Upper lobe of left lung (tissue), 4 donors: ENCODE results near the gene ZNF662.

Experiments used
- EP300 ChIP-seq, 4 donors: sonication (generic); formaldehyde crosslinking; IDR thresholded peaks; one replicate each; pipeline ENCODE4 v1.5.1; 2017; ENCODE audit warnings: antibody characterized with exemption in 4 of 4, control low read depth in 2 of 4
- POLR2A ChIP-seq, 4 donors: fragments of 450-650 bp; IDR thresholded peaks; one replicate each; pipeline ENCODE4 v1.5.1; 2016 to 2017; ENCODE audit warnings: antibody characterized with exemption in 4 of 4, mild to moderate bottlenecking in 2 of 4
- TF ChIP-seq, protein P1 (sequence below), 6 experiments: fragments of 450-650 bp in 4 of 6; fragments of 200-600 bp in 2 of 6; sonication (generic) in 2 of 6; IDR thresholded peaks; one replicate each; pipeline ENCODE4 v1.5.1; 2016 to 2019; ENCODE audit warnings: antibody characterized with exemption in 6 of 6

DNA sequence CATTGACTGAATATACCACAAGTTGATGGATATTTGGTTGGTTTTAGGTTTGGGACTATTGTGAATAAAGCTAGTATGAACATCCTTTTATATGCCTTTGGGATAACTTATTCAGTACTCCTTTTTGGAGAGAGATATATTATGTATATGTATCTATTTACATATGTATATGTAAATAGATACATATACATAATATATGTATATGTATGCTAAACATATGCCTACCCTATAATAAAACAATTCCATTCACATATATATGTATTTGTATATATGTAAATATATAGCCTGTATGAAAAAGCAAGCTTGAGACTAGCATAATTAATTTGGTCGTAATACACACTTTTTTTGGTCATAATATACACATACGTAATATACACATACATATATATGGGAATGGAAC is 57.3 kb downstream of the ZNF662 start:
- TF ChIP-seq, protein P1, sequence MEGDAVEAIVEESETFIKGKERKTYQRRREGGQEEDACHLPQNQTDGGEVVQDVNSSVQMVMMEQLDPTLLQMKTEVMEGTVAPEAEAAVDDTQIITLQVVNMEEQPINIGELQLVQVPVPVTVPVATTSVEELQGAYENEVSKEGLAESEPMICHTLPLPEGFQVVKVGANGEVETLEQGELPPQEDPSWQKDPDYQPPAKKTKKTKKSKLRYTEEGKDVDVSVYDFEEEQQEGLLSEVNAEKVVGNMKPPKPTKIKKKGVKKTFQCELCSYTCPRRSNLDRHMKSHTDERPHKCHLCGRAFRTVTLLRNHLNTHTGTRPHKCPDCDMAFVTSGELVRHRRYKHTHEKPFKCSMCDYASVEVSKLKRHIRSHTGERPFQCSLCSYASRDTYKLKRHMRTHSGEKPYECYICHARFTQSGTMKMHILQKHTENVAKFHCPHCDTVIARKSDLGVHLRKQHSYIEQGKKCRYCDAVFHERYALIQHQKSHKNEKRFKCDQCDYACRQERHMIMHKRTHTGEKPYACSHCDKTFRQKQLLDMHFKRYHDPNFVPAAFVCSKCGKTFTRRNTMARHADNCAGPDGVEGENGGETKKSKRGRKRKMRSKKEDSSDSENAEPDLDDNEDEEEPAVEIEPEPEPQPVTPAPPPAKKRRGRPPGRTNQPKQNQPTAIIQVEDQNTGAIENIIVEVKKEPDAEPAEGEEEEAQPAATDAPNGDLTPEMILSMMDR (IDR thresholded peaks at IDR 0.05), result no peak
- TF ChIP-seq POLR2A (IDR thresholded peaks at IDR 0.05) (no peak), EP300 (IDR thresholded peaks at IDR 0.05) (no peak)
